GM21360 (cell line): ENCODE results near the gene GNAS.
"Not testable (repeated sequence)": the region's sequence is repeated elsewhere in the genome, so short reads cannot be mapped to it uniquely, and the experiment has no call there.

ENCODE experiments used
- ATAC-seq: cut with Tn5 transposase; IDR thresholded peaks from one replicate; pipeline ENCODE4 v1.9.1; 2021; ENCODE audit warnings: mild to moderate bottlenecking, moderate library complexity; ENCODE audit not compliant: unreplicated experiment

Gene GNAS

GRCh38 chr20:58852543-58853271, at the start of gene GNAS:
TSS of gene GNAS (plus strand) at chr20:58852716.
- ATAC-seq, result no peak

GRCh38 chr20:58803533-58803932, 49.0 kb upstream of the GNAS start:
- ATAC-seq, result no peak

- no peak for ATAC-seq
These were observed 44.7 kb upstream of the GNAS start for GRCh38 chr20:58807801-58808200.

GRCh38 chr20:58808271-58809046, 44.1 kb upstream of the GNAS start:
- no peak for ATAC-seq

- no peak for ATAC-seq
These were observed 42.2 kb upstream of the GNAS start for GRCh38 chr20:58810116-58810878.

GRCh38 chr20:58810879-58811250, 41.7 kb upstream of the GNAS start:
- no peak for ATAC-seq

GRCh38 chr20:58811334-58811733, 41.2 kb upstream of the GNAS start:
- ATAC-seq, result no peak

GRCh38 chr20:58813369-58813768, 39.1 kb upstream of the GNAS start:
- ATAC-seq, result no peak

GRCh38 chr20:58815448-58815847, 37.1 kb upstream of the GNAS start:
- no peak for ATAC-seq

- ATAC-seq, result no peak
These were observed 36.5 kb upstream of the GNAS start for GRCh38 chr20:58816051-58816450.

GRCh38 chr20:58816957-58817651, 35.4 kb upstream of the GNAS start:
- ATAC-seq, result no peak

GRCh38 chr20:58817748-58818147, 34.8 kb upstream of the GNAS start:
- ATAC-seq, result no peak

GRCh38 chr20:58818586-58819285, 33.8 kb upstream of the GNAS start:
- ATAC-seq, result no peak

GRCh38 chr20:58819921-58820320, 32.6 kb upstream of the GNAS start:
- ATAC-seq, result no peak

- not testable (repeated sequence) for ATAC-seq
These were observed 32.0 kb upstream of the GNAS start for GRCh38 chr20:58820515-58820914.

- ATAC-seq, result no peak
These were observed 30.4 kb upstream of the GNAS start for GRCh38 chr20:58822149-58822548.

- no peak for ATAC-seq
These were observed 29.5 kb upstream of the GNAS start for GRCh38 chr20:58822748-58823730.

GRCh38 chr20:58824843-58825242, 27.7 kb upstream of the GNAS start:
- no peak for ATAC-seq

- ATAC-seq, result no peak
These were observed 27.1 kb upstream of the GNAS start for GRCh38 chr20:58825450-58825849.
